HG03520 (cell line): Measurements from ENCODE around the gene FOXK2.

ENCODE experiments used
- ATAC-seq: cut with Tn5 transposase; IDR thresholded peaks from one replicate; pipeline ENCODE4 v1.9.1; 2021; ENCODE audit warnings: mild to moderate bottlenecking, moderate library complexity; ENCODE audit not compliant: unreplicated experiment

The FOXK2 gene

GRCh38 chr17:82586576-82587233, 67.2 kb downstream of the FOXK2 start:
- ATAC-seq, result no peak

DNA sequence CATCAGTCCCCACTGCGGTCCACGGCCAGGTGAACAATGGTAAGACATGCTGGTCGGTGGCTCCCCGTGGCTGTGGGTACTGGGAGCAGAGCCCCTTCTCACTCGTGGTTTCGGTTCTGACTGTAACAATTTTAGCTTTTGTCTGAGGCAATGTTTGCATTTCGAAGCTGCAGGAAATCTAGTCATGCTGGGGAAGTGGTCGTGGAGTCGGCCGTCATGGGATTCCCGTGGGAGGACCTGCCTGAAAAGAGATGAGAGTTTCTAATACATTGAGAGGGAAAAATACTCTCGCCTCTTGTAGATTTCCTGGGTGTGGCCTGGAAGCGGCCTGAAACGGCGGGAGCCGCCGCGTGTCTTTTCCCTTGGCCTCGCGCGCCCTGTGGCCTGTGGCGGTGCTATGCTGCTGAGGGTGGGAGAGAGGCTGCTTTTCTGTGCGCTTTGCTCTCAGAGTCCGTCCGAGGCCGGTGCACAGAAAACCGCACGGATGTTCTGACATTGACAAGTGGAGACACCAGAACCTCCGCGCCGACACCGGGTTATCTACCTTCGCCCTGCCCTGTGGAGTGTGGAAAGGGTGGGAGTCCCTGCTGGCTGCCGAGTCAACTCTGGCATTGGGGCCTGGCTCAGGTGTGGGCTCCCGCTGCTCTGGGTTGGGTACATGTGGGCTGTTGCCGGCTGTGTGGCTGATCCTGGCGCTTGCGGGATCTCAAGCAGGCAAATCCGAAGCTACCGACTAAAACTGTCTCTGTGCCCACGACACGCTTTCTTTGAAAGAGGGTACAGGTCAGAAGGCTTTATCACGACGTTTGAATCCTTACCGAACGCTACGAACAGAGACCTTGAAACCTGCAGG, 67.9 kb downstream of the FOXK2 start:
- no peak for ATAC-seq

DNA sequence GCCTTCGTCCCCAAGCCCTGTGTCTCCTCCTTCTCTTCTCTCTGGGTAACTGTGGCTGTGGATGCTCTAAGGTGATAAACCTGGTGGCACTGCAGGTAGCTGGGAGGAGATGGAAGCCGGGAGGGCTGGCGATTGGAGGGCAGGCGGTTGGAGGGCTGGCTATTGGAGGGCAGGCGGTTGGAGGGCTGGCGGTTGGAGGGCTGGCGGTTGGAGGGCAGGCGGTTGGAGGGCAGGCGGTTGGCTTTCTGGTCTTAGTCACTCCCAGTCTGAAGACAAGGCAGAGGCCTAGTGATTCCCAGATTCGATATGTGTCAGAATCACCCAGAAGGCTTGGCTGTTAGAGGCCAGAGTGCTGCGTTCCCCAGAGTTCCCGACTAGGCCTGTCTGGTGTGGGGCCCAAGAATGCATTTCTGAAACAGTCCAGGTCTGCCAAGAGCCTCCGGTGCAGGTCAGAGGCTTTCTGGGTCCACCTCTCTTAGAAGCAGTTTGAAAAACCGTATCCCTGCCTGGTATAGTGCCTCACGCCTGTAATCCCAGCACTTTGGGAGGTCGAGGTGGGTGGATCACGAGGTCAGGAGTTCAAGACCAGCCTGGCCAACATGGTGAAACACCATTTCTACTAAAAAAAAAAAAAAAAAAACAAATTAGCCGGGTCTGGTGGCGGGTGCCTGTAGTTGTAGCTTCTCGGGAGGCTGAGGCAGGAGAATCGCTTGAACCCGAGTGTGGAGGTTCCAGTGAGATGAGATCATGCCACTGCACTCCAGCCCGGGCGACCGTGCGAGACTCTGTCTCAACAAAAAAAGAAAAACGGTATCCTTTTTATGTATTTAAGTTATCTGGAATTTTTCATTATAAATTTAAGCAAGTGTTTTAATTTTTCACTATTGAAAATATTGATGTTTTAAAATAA, 69.0 kb downstream of the FOXK2 start:
- ATAC-seq, result no peak

DNA sequence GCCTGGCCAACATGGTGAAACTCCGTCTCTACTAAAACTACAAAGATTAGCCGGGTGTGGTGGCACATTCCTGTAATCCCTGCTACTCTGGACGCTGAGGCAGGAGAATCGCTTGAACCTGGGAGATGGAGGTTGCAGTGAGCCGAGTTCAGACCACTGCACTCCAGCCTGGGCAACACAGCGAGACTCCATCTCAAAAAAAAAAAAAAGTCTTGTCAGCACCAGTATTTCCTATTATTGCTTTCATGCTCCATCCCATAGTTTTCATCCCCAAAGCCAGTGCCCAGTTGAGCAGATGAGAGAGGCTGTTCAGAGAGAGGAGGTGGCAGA, 70.3 kb downstream of the FOXK2 start:
- ATAC-seq, result no peak

GRCh38 chr17:82590216-82590615, 70.7 kb downstream of the FOXK2 start:
- ATAC-seq, result no peak

DNA sequence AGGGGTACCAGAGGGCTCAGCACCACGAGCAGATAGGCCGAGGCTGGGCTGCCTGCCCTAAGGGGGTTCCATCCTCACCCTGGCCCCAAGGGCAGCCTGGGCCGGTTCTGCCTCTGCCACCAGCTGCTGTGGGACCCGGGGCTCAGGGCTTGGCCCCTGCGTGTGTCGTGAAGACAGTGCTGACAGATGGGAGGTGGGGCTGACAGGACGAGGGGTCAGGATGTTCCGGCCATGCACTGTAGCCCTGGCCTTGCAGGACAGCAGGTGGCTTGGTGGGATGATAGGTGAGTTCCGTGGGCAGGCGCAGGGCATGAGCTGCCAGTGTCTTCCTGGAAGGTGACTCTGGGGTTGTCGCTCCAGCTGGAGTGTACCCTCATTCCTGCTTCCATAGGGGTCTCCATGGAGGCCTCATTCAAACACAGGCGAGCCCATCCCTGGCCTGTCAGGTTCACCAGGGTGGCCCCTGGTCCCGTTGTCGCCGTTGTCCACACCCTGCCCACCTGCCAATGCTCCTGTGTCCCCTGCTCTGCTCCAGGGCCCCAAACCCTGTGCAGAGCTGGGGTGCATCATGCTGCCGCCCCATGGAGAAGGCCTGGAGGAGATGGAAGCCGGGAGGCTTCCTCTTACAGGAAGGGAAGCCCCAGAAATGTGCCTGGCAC, 71.5 kb downstream of the FOXK2 start:
- no peak for ATAC-seq

DNA sequence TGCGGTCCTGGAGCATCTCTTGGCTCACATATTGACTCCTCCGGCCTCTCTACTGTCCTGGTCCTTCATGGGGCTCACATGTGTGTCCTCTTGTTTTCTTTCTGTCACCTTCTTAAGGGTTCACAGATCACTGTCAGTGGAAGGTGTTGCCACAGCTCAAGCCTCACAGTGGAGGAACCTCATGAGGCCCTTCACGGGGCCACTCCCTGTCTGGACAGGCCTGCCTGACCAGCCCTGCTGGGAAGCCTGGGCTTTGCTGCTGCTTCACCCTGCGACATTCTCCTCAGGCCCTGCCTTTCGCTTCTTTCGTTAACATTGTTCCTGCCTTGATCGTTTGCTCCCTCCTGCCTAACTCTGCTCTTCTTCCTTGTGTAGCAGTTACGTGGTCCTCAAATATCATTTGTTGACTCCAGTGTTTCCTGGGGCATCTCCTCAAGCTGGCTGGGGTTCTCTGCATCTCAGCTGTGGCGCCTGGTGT, 72.8 kb downstream of the FOXK2 start:
- ATAC-seq, result no peak

- no peak for ATAC-seq
These were observed 73.4 kb downstream of the FOXK2 start for GRCh38 chr17:82592767-82593589.

DNA sequence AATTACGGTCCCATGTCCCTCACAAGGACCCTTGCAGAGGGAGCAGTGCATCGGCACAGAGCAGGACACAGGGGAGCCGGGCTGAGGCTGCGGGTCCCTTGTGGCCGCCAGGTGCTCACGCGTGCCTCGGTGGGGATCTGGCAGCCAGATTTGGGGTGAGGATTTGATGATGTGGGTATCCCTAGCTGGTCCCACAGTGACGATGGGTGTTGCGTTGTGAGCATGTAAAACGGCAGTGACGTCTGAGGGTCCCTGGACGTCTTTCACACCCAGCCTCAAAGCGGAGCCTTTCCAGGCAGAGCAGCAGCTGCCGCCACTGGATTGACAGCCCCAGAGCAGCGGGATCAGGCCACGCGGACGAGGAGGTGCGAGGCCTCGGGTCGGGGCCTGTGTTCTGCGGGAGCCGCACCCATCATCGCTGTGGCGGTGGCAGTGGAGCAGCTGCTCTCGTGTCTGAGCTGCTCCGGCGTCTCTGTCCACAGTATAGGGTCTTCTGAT, 74.1 kb downstream of the FOXK2 start:
- no peak for ATAC-seq

GRCh38 chr17:82594571-82594970, 75.0 kb downstream of the FOXK2 start:
- ATAC-seq, result no peak

DNA sequence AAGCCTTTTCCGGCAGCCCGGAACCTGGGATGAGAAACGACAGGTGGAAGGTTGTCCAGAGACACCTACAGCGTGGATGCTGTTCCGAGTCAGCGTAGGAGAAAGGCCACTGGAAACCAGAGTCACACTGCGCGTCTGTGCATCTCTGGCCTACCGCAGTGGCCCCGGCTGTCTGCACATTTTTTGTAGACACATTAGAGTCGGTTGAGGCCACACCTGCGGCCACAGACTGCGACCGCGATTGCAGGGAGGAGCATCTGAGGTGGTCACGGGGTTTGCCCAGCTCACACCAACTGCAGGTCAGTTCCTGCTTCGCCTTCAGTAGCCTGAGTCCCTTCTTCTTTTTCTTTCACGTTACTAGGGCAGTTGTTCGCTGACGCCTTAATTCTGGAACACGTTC, 76.4 kb downstream of the FOXK2 start:
- ATAC-seq, result no peak

- ATAC-seq, result no peak
These were observed 76.8 kb downstream of the FOXK2 start for GRCh38 chr17:82596296-82596695.

DNA sequence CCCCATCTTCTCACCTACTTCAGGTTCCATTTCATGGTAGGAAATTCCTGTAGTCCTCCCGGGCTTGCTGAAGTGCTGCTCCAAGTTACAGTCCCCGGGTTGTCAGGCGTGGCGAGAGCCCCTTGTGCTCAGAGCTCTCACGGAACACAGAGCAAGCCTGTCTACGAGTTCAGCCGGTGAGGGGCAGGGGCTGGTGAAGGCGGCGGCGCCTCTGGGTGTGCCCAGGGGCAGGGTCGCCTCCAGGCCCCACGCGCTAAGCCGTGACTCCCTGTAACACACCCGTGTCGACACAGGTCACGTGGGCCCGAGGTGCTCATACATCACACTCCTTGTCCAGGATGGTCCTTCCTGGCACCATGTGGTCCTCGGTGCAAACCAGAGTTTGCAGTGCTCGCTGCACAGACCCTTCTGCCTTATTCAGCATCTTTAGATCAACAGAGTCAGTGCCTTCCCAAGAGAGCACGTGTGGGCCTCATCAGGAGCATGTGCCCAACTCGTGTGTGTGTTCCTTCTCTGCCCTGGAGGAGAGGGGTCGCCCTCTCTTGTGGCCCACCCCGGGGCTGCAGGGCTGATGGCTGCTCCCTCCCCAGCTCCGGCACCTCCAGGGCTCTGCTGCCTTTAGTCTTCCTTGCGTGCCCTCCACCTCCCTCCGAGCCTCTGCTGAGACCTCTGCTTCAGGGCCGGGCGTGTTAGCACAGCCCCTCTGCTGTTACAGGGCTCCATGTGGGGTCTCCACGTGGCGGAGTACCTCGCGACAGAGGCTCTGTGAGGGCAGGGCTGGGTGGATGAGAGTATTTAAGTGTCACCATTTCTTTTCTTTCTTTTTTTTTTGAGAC, 77.5 kb downstream of the FOXK2 start:
- no peak for ATAC-seq

DNA sequence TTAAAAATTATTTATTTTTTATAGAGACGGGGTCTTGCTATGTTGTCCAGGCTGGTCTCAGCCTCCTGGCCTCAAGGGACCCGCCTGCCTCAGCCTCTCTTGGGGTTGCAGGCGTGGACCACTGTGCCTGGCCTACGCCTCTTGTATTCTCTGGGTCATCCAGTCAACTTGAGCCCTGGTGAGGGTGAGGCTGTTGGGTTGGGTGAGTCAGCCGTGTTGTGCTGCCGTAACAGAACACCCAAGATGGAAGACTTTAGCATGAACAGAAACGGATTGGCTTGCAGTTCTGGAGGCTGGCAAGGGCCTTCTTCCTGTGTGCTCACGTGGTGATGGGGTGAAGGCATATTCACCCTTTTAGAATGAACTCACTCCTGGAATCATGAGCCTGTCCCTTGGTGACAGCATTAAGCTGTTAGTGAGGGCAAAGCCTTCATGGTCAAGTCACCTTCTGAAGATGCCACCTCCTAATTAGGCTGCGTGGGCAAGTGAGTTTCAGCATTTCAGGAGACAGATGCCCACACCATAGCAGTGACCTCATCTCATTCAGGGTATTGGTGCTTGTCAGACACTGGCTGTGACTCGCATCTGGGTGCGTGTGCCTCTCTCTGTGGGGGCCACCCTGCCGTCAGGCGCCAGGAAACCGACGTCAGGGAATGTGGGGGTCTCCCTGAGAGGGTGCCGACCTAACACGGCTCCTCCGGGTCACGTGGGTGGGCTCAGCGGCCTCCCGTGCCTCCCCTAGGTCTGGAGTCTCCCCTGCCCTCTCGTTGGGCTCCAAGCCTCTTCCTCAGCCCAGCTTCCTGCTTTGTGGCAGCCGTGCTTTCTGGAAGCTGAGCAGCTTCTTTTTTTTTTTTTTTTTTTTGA, 79.0 kb downstream of the FOXK2 start:
- no peak for ATAC-seq

GRCh38 chr17:82599674-82600661, 80.4 kb downstream of the FOXK2 start:
- ATAC-seq, result no peak

GRCh38 chr17:82600731-82601446, 81.4 kb downstream of the FOXK2 start:
- ATAC-seq, result no peak
